SU-DHL-6 (cell line): ENCODE data around the gene DPP6.

Experiments
- EZH2phosphoT487 ChIP-seq: fragments of 200-600 bp; sonication (generic), shearing (Covaris generic); conservative IDR thresholded peaks from 2 replicates; pipeline ENCODE4 v1.6.1; 2018; ENCODE audit warnings: mild to moderate bottlenecking, antibody characterized with exemption, low read length, moderate library complexity, mixed read lengths
- TF ChIP-seq, protein P1 (sequence below): fragments of 200-600 bp; sonication (generic); IDR thresholded peaks from one replicate; pipeline ENCODE4 v1.5.1; 2017; ENCODE audit warnings: antibody characterized with exemption, mild to moderate bottlenecking, low read length, moderate library complexity; ENCODE audit not compliant: insufficient read depth, poor library complexity, severe bottlenecking

- no peak for TF ChIP-seq EZH2phosphoT487
- TF ChIP-seq, protein P1, sequence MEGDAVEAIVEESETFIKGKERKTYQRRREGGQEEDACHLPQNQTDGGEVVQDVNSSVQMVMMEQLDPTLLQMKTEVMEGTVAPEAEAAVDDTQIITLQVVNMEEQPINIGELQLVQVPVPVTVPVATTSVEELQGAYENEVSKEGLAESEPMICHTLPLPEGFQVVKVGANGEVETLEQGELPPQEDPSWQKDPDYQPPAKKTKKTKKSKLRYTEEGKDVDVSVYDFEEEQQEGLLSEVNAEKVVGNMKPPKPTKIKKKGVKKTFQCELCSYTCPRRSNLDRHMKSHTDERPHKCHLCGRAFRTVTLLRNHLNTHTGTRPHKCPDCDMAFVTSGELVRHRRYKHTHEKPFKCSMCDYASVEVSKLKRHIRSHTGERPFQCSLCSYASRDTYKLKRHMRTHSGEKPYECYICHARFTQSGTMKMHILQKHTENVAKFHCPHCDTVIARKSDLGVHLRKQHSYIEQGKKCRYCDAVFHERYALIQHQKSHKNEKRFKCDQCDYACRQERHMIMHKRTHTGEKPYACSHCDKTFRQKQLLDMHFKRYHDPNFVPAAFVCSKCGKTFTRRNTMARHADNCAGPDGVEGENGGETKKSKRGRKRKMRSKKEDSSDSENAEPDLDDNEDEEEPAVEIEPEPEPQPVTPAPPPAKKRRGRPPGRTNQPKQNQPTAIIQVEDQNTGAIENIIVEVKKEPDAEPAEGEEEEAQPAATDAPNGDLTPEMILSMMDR, result peak; percentile 50
Measured at GRCh38 chr7:154503962-154504550, 451.9 kb downstream of the DPP6 start.
